ENCODE results near the gene VWCE. TPM values are rescaled to one million over a fixed set of nuclear protein-coding genes. Genes with fewer than 3 reads are reported as not detected.

VWCE gene
- total and polyA plus RNA-seq, 8 donors: 0.16 to 0.90 (median 0.36) TPM

- no peak overlapping the region for H3K27ac ChIP-seq
- ATAC-seq: peak in 1 of 4 donors; percentile 53
- WGBS, 2 donors: 53 to 55% methylated on average over 8 of the region's 8 CpGs
- no peak for TF ChIP-seq CTCF (IDR thresholded peaks at IDR 0.05)
- H3K36me3 ChIP-seq: peaks cover 4 to 93% (median 34%) of the 10 kb centered on the region in 3 donors
- intact Hi-C loops (cut with DNase I): no loop called here
- DNase-seq: no peak
- no peak overlapping the region for H3K4me3 ChIP-seq
- no peaks in the 10 kb centered on the region for H3K27me3 ChIP-seq
- H3K4me1 ChIP-seq: no peaks in the 10 kb centered on the region
- H3K9me3 ChIP-seq: no peaks in the 10 kb centered on the region
- FAIRE-seq: no peak
Measured at GRCh38 chr11:61310749-61311148, 15.6 kb upstream of the VWCE start.

GRCh38 chr11:61309739-61310138 lies 14.6 kb upstream of the VWCE start:
- Histone ChIP-seq H3K4me3 (no peak overlapping the region), H3K9me3 (no peaks in the 10 kb centered on the region), H3K27ac (no peak overlapping the region), H3K4me1 (no peaks in the 10 kb centered on the region), H3K36me3 (peaks cover 4 to 84% (median 34%) of the 10 kb centered on the region in 3 donors), H3K27me3 (no peaks in the 10 kb centered on the region)
- no peak for DNase-seq
- TF ChIP-seq CTCF (IDR thresholded peaks at IDR 0.05): no peak
- FAIRE-seq: no peak
- no peak for ATAC-seq
- WGBS, 2 donors: 93 to 96% methylated on average over 7 of the region's 7 CpGs
- intact Hi-C loops (cut with DNase I): no loop called here

- H3K27ac ChIP-seq: no peak overlapping the region
- intact Hi-C loops (cut with DNase I): no loop called here
- no peak overlapping the region for H3K4me3 ChIP-seq
- no peak for FAIRE-seq
- 89% methylated on average over 4 of the region's 4 CpGs for WGBS, 2 donors
- DNase-seq: no peak
- TF ChIP-seq CTCF (IDR thresholded peaks at IDR 0.05): no peak
- no peaks in the 10 kb centered on the region for H3K9me3 ChIP-seq
- no peak for ATAC-seq
- no peaks in the 10 kb centered on the region for H3K27me3 ChIP-seq
- H3K36me3 ChIP-seq: peaks cover 4 to 81% (median 34%) of the 10 kb centered on the region in 3 donors
- H3K4me1 ChIP-seq: no peaks in the 10 kb centered on the region
Measured at GRCh38 chr11:61309141-61309540, 14.0 kb upstream of the VWCE start.

GRCh38 chr11:61307354-61307753 lies 12.2 kb upstream of the VWCE start:
- DNase-seq: no peak
- Histone ChIP-seq H3K4me3 (no peak overlapping the region), H3K9me3 (no peaks in the 10 kb centered on the region), H3K27me3 (no peaks in the 10 kb centered on the region), H3K27ac (no peak overlapping the region), H3K4me1 (no peaks in the 10 kb centered on the region), H3K36me3 (peaks cover 4 to 81% (median 20%) of the 10 kb centered on the region in 3 donors)
- WGBS, 2 donors: 80 to 86% methylated on average over 1 of the region's 1 CpG
- no peak for FAIRE-seq
- ATAC-seq: no peak
- no peak for TF ChIP-seq CTCF (IDR thresholded peaks at IDR 0.05)
- intact Hi-C loops (cut with DNase I): no loop called here

GRCh38 chr11:61306221-61306620 lies 11.1 kb upstream of the VWCE start:
- Histone ChIP-seq H3K4me3 (no peak overlapping the region), H3K4me1 (no peaks in the 10 kb centered on the region), H3K27ac (no peak overlapping the region), H3K9me3 (no peaks in the 10 kb centered on the region), H3K36me3 (peaks cover 0 to 81% (median 16%) of the 10 kb centered on the region in 3 donors), H3K27me3 (no peaks in the 10 kb centered on the region)
- intact Hi-C loops (cut with DNase I): no loop called here
- TF ChIP-seq CTCF (IDR thresholded peaks at IDR 0.05): no peak
- 89 to 100% methylated on average over 1 of the region's 1 CpG for WGBS, 2 donors
- ATAC-seq (no peak), FAIRE-seq (no peak), DNase-seq (no peak)

Data from pancreas (tissue), 10 donors.